Activated CD4-positive, alpha-beta T cell treated with anti-CD3 and anti-CD28 coated beads, Interleukin-10, Interleukin-2, amounts not matched to agents 100 ng/mL and 50 ng/mL, durations not matched to agents 16 hours and 8 hours (primary cell): ENCODE measurements around the gene DAPK1.
"Not testable (repeated sequence)": the region's sequence is repeated elsewhere in the genome, so short reads cannot be mapped to it uniquely, and the experiment has no call there.

Experiments used
- DNase-seq: peaks from one replicate; pipeline ENCODE4 v3.0.0-alpha.2; 2020

DAPK1 gene

DNA sequence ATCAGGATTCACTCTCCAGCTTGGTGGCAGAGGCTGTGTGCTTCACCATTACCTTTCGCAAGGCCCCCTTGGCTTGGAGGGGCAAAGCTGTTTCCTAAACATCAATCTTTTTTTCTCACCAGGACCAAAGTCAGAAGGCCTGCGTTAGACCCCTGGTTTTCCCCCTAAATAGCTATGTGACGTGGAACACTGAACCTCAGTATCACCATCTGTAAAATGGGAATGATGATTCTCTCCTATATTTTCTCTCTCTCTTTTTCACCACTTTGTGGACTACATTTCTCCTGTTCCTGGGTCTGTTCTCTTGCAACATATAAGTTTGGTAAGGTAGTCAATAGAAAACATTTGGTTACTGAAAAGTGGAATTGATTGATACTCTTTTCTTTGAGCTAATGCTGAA, 50.5 kb downstream of the DAPK1 start:
- DNase-seq = no peak

DNA sequence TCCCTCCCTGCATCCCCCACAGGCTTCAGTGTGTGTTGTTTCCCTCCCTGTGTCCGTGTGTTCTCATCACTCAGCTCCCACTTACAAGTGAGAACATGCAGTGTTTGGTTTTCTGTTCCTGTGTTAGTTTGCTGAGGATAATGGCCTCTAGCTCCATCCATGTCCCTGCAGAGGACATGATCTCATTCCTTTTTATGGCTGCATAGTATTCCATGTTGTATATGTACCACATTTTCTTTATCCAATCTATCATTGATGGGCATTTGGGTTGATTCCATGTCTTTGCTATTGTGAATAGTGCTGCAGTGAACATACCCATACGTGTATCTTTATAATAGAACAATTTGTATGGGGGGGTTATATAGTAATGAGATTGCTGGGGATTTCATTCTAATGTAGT, 51.4 kb downstream of the DAPK1 start:
- DNase-seq = not testable (repeated sequence)

DNA sequence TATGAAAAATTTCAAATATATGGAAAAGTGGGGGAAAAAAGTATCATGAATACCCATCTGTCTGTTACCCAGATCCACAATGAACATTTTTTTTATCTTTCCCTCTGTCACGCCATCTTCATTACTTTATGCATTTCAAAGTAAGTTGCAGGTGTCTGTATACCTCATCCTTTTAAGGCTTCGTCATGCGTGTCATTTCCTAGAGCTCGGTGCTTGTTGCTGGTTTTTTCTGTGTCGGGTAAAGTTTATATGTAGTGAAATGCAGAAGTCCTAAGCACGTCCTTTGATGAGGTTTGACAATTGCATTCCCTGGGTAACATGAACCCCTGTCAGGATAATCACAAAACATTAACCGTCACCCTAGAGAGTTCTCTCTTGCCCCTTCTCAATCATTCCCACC, 52.1 kb downstream of the DAPK1 start:
- DNase-seq = no peak

- DNase-seq = no peak
Observed at GRCh38 chr9:87550253-87550954, 52.7 kb downstream of the DAPK1 start.

GRCh38 chr9:87551772-87552217, 54.1 kb downstream of the DAPK1 start:
- DNase-seq = no peak

GRCh38 chr9:87554171-87554910, 56.7 kb downstream of the DAPK1 start:
- DNase-seq = no peak

DNA sequence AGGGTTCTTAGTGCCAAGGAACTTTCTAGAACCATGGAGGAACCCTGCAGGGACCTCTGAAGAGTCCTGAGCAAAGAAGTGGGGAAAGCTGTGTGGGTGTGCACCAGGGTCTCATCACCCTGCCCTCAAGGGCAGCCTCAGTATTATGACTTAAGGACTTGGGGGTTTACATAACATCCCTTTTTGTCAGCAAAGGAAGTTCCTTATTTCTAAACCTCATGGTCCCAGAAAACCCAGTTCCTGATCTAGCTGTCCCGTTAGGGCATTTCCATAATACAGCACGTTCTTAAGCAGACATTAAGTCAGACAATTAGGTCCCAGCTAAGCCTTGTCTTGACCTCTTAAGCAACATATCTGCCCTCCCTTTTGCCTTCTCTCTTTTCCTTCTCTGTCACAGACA, 57.3 kb downstream of the DAPK1 start:
- no peak for DNase-seq

DNA sequence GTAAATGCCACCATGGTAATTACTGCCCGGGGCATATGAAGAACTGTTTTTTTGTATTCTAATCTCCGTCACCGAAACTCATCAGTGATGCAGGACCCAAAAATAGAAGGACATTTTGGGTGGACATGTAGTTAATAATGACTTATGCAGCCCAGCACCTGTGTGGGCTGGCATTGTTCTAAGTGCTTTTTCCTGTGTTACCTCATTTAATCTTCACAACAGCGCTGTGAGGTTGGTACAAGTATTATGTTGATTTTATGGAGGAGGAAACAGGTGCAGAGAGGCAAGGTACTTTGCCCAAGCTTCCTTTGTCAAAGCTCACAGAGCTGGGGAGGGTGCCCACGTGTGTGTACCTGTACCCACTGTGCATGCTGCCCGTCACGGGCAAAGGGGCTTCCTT, 58.4 kb downstream of the DAPK1 start:
- DNase-seq = no peak

GRCh38 chr9:87556821-87557220, 59.2 kb downstream of the DAPK1 start:
- no peak for DNase-seq

GRCh38 chr9:87557996-87558395, 60.3 kb downstream of the DAPK1 start:
- DNase-seq = no peak

GRCh38 chr9:87558606-87559190, 61.0 kb downstream of the DAPK1 start:
- no peak for DNase-seq

- DNase-seq = no peak
Observed at GRCh38 chr9:87562062-87562461, 64.4 kb downstream of the DAPK1 start.

DNA sequence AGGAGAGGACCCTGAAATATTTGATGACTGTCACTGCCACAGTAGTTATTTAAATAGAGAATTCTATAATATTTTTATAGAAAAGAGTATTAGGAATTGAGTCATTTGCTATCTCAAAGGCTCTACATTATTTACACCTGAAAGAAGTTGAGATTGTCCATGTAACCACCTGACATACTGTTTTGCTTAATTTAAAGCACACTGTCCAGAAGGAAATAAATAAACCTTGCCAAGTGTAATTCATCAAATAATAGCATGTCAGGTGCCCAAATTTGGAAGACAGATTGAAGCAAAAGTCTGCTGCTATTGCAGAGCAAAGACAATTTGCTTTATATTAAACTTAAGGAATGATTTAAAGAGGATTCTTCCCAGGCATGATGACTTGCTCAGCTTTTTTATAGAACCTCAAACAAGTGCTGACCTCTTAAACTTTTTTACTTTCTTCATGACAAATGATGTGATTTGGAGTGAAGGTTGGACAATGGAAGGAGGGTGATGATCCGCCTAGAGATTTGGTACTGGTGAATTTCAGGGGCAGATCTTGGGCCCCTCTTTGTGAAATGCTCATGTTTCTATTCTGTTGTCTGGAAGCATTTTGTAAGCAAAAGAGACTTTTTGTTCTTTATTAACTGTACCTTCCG, 65.0 kb downstream of the DAPK1 start:
- no peak for DNase-seq

DNA sequence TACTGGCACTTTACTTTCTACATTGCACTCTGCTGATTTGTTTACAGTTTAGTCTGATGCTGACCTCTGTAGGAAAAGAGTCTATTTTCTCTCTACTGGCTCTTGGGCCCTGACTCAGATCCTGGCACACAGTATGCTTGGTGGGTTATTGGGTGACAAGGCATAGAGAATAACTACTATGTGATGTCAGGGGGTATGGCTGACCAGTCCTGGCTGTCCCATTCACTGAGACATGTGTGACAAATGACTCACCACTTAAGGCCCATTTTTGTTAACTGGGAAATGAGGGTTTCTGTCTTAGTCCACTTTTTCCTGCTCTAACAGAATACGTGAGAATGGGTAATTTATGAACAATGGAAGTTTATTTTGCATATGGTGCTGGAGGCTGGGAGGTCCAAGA, 66.4 kb downstream of the DAPK1 start:
- DNase-seq = peak; percentile 5

DNA sequence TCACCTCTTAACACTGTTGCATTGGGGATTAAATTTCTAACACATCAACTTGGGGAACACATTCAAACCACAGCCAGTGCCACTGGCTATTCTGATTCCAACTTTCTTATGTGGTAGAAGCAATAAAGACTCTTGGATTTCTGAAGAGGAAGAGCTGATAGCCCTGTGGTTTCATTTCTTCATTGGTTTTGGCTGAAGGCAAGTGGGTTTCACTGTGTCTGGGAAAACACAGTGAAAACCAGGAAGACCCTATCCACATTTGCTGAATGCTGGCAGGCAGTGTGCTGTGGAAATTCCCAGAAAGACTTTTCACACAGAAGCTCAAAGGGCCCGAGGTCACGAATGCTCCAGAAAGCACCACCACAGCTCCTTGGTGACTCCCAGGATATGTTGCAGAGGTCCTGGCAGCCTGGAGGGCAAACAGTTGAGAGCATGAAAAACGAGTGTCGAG, 67.1 kb downstream of the DAPK1 start:
- DNase-seq = no peak

- no peak for DNase-seq
Observed at GRCh38 chr9:87567001-87567400, 69.3 kb downstream of the DAPK1 start.

DNA sequence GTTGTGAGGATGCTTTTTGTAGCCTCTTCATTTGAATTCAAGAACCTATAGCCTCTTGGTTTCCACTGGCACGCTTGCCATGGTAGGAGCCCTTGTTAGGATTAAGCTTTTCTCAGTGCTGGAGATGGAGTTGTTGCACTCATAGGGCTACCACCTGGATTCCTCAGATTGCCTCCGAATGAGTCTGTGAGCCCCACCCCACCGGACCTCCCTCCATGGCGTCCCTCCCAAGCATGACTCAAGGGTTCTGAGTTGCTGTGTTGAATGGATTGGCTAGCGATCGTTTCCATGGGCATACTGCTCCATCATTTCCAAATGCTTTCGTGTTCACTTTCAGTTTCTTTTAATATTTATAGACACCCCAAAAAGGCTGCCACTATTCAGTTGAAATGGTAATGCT, 69.9 kb downstream of the DAPK1 start:
- DNase-seq = no peak

- no peak for DNase-seq
Observed at GRCh38 chr9:87567983-87568382, 70.3 kb downstream of the DAPK1 start.

DNA sequence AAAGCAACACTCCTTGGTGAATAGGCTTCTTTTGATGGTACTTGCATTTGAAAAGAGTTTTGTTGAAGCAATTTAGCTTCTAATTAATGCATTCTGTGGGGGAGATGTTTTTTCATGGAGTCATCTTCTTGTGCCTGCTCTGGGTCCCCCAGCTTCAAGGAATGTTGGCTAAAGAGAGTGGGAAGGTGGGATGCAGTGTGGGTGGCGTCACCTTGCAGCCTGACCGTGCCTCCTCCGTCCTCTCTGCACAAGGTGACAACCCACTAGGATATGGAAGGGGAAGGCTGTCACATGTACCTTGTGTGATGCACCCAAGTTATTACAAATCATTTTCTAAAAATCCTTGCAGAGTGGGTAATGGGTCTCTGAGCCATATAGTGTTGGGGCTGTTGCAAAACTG, 70.7 kb downstream of the DAPK1 start:
- DNase-seq = no peak

DNA sequence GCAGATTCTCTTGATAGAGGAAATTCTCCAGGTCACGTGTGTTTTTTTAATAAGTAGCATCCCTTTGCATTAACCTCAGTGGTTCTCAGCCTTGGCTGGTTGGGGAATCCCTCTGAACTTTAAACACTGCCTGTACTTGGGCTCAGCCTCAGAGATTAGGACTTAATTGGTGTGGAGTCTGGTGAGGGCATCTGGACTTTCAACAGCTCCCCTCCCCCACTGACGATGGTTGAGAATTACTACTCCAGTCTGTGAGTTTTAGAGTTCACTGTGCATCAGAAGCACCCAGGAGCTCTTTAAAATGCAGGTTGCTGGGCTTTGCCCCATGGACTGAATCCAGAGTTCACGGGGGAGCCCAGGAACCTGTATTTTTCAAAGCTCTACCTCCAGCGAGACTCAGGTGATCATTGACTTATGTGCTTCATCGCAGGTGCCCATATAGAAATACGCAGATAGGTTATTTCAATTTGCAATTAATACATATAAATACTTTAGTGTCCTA, 71.4 kb downstream of the DAPK1 start:
- no peak for DNase-seq

DNA sequence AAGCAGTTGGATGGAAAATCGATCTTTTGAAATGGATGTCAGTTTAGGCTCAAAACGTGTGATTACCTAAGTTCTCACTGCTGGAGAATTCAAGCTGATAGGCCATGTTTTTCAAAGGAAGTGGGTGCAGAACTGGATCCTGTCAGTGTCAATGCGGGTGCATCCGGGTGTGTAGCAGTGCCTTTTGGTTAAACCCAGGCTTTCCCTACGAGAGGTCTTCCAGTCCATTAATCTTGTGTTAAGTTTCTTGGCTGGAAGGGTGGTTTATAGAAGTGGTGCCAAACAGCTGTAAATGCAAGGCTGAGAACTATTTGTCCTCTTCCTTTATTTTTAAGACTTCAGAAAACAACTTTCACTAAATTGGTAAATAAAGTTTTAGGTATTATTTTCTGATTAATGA, 71.9 kb downstream of the DAPK1 start:
- DNase-seq = no peak

DNA sequence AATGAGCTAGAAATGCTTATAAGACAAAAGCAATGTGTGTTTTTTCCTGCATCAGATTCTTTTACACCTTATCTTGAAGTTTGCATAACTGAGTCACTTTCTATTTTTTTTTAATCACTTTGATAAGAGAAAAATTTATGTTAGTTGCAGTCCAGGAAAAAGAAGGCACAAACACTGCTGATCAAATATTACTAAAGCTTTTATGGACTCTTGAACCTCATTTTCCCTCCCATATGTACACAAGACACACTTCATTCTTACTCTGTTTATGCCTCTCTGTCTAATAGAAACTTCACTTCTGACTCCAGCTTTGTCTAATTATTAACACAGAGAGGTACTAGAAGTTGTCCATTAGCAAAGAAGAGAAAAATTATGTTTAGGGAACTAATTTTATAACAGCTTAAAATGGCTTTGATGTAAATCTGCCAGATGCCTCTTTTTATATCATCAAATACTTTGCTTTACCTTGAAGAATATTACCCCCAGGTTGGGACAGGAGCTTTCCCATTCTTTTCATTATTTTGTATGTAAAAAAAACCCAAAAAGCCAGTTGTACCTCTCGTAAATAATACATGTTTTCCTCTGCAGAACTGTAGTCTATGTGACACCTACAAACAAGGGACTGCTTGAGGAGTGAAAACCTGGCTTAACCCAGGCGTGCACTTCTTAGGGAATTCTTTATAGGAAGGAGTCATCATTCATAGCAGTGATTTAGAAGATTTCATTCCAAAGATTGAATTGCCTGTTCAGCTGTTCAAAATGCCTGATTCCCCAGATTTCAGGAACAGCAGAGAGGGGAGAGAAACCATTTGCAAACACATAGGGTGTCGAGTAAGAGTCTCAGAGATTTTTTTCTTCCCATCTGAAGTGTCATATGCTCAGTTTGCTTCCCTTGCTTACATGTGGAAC, 72.6 kb downstream of the DAPK1 start:
- no peak for DNase-seq
